GM18520 (cell line): Measurements from ENCODE around the gene UBE4A.

Experiments
- ATAC-seq: cut with Tn5 transposase; IDR thresholded peaks from one replicate; pipeline ENCODE4 v1.9.1; 2021; ENCODE audit not compliant: unreplicated experiment

The UBE4A gene

DNA sequence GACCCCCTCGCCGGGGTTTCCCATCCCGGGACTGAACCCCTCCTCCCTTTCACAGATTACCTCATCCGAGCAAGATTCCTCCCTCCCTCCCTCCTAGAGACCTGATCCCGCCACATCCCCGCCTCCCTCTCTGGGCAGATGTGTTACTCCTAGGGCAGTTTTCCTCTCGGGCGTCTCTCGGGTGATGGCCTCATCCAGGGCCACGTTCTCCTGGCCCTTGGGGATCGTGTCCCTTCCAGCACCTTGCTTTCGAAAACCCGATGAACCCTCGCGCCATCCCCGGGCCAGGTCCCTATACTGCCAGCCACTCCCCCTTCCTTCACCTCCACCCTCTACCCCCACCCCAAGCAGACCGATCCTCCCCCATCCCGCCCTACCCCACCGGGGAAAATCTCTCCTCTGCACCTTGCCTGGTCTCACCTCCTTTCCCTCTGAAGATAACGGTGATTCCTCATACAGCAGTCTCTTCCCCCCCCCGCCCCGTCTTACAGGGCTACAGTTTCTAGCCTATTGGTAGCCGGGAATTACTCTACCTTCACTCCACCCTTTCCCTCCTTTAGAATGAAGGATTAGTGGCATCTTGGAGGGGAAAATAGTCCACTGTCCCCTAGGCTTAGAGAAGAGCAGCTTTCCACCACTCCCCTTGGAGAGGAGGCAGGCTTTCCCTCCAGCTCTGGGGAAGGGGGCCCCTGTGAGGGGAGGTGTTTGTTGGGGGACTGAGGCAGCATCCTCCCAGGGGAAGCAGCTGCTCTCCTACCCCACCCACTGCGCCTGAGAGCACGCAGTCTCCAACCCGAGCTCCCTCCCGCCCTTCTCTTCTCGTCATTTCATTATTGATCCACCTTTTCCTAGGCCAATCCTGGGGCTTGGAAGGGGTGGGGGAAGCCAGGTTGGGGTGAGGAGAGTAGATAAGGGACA is 78.1 kb downstream of the UBE4A start:
- ATAC-seq, result no peak

DNA sequence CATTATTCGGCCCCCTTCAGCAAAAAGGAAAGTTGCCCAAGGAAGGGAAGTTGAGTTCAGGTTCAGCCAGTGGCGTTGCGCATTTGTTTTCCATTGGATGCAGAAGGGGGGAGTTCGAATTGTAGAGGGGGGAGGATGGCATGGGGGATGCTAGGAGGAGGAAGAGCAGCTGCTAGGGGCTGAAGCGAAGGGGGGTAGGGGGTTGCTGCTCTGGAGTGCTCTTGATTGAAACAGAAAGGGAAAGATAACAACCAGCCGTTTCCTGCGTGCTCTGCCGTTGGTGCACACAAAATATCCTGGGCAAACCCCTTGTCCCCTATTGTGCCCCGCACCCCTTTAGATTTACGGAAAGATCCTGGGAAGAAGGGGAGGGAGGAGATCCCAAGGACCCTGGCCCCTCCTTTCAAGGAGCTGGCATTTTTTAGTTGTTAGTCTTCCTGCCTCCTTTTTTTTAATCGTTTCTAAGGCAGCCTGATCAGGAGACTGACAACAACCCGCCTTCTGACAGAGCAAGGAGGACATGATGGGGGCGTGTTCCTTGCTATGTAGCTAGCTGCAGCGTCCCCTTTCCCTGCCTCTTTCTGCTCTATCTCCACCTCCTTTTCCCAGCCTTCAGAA is 79.0 kb downstream of the UBE4A start:
- no peak for ATAC-seq

DNA sequence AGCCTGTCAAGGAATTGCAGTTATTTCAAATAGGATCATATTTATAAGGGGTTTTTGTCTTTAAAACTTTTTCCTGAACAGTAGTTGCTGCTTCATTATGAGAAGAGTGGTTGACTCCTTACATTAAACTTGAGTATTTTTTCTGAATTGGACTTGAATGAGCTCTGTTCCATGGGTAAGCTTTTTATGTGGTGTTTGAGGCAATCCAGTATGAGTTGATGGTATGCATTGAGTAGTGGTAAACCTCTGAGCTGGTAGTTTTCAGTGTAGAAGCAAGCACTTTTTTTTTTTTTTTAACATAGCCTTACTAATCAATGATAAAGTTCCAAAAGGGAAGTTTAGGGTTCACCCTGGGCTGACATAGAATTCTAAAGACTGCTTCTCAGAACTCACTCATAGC is 80.2 kb downstream of the UBE4A start:
- ATAC-seq, result no peak

DNA sequence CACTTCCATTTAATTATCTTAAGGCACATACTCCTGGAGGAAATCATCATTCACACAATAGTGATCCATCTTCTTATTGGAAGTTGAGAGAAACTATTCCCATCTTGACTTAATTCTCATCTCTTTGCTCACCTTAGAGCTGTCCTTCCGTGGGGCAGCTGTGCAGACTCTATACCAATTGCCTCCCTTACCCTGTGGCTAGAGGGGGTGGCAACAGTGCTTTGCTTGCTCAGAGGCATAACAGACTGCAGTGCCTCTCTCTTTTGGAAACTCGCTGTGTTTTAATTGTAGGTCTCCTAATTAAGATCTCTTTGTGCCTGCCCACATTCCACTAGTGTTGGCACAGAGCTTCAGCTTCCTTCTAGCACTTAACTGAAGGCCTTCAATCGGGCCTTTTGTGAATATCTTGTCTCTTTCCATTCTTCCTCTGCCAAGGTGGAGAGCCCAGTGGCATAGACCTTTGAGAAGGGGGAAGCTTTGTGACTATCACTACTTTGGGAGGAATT is 82.4 kb downstream of the UBE4A start:
- ATAC-seq, result no peak

DNA sequence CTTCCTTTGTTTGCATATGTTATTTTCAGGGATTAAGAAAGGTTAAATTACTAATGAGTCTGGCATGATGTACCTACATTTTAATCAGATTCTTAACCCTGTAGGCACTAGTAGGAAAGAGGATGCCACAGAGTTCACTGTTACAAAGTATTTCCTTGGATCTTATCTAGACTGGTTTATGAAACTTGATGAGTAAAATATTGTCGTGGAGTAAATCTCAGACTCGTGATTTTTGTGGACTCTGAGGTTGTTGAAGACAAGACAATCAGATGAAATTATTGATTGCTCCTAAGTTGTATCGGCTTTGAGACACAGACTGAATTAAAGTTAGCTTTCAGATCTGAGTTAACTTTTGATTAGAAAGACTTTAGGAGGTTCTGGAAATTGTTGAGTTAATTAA is 82.9 kb downstream of the UBE4A start:
- no peak for ATAC-seq

DNA sequence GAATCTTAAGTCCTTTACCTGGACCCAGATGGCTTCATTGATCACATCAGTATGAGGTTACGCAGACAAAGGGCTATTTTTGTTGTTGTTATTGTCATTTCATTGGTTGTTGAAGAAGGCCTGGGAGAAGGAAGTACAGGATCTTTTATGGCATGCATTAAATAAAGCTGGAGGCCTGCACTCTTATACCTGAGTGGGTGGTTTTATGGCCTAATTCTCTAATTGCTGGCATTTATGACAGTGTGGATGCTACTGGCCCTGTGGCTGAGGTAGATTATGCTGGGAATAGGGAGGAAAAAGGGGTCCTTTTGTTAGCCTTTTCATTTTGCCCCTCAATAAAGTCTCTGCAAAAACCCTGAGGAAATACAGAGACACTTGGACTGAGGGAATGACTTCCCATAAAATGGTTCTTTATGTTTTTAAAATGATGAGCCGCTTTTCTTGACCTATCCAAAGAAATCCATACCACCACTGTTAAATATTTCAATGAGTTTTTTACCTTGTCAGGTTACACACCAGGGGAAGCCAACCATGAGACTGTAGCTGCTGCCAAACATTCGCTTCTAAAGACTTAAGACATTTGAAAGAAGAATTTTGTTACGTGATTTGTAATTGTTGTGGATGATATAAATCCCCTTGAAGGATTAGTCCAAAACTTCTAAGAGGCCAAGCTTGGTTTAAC is 83.6 kb downstream of the UBE4A start:
- ATAC-seq, result no peak

DNA sequence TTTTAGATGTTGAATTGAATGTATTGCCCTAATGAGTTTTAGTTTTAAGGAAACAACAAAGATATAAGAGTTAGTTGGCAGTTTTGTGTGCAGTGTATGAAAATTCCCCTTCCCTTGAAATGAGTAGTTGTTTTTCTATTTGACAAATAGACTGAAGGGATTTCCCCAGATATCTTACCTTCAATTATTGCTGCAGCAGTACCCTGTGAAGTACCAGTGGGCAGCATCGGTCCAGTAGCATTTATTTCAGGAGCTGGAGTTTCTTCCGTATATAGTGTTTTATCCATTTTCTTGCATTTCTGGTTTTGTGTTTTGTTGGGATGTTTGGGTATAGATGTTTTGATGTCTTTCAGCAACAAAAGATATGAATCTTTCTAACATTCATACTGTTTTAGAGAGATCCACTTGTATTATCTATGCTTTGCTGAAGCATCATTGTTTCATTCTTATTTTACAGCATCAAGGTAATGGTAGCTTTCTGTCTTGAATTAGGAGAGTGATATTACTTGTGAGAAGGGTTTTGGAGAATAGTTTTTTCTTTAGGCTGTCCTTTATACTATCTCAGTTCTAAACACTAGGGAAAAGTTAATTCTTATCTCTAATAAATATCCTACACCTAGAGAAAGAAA is 84.3 kb downstream of the UBE4A start:
- no peak for ATAC-seq

DNA sequence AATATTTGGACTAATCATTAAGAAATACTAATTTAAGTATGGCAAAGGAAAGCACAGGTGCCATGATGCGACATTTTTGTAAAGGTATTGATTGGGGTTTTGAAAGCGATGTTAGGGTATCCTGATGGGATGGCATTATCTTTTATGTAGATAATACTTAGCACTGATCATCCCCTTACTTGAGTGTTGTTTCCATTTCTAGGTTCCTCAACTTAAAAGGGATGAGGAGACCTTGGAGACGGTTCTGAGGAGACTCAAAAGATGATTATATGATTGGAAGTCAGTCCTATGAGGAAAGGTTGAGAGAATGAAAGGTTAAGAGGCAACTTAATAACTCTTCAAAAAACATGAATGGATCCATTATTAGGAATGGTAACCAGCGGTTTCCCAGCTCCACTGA is 88.0 kb downstream of the UBE4A start:
- ATAC-seq, result no peak

DNA sequence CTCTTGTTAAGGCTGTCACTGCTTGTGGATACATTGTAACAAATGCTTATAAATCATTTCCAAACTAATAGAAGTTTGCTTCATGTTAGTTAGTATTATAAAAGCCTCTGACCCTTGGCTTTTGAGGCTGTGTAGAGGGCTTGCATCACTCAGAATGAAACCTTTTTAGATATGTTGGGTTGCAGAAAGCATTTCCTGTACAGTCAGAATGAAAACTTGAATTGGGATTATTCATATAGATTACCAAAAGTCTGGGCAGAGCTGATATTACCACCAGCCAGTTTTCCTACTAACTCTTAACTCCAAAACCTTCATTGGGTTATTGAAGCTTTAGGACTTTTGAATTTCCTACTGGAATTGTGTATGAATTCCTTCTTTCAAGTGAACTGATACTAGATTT is 88.9 kb downstream of the UBE4A start:
- peak; percentile 56 for ATAC-seq
